CD4-positive, alpha-beta T cell treated with Interleukin-4 for 4 hours (primary cell): Measurements from ENCODE around the gene SLC43A1.
"Not testable (repeated sequence)": the region's sequence is repeated elsewhere in the genome, so short reads cannot be mapped to it uniquely, and the experiment has no call there.

Experiments
- DNase-seq: peaks from one replicate; pipeline ENCODE4 v3.0.0-alpha.2; 2020

Gene SLC43A1

DNA sequence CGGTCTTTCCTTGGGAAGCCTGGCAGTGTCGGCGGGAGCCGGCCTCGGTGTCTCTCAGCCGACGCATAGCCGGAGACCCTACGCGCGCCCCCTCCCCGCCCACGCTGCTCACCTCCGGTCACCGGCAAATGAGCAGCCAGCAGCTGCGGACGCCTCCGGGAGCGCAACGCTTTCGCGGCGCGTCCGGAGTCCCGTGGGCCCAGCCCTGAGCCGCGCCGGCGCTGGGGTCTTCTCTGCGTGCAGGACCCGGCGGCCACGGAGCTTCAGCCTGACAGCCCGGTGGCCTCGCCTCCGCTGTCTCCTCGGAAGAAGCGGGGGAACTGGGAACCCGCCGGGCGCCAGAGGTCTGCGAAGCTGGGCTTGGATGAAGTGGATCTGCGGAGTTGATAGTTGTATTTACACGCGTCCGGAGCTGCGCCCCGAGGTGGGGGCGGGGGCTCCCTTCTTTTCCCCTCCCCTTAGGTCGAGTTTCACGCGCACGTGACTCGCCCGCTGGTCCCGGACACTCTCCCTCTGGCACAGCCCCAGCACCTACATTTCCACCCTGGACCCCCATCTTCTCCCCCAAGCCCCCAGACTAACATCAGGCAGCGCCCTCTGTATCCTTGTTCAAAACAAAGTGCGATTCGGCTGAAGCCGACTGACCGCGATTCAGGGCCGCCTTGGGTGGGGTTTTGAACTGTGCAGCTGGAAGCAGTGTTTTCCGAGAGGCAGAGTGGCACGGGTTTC, at the start of gene SLC43A1:
TSS of gene SLC43A1 (minus strand) at position 371 of the 729 bp plus-strand sequence. CDS start 1,591 bp downstream, outside the sequence.
- DNase-seq, result no peak

DNA sequence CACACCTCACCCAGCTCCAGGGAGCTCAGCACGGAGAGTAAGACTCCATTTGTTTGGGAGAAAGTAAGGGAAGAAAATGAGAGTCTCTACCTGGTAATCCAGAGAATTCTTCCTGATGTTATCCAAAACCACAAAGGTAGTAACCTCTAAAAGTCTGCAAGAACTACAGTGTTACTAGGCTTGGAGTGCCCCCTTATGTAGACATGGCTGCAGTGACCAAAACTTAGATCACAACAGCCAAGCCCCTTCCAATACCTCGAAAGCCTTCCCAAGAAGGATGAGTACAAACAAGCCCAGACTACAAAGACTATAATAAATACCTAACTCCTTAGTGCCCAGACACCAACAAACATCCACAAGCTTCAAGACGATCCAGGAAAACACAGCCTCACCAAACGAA, 47.1 kb upstream of the SLC43A1 start:
- DNase-seq, result no peak

DNA sequence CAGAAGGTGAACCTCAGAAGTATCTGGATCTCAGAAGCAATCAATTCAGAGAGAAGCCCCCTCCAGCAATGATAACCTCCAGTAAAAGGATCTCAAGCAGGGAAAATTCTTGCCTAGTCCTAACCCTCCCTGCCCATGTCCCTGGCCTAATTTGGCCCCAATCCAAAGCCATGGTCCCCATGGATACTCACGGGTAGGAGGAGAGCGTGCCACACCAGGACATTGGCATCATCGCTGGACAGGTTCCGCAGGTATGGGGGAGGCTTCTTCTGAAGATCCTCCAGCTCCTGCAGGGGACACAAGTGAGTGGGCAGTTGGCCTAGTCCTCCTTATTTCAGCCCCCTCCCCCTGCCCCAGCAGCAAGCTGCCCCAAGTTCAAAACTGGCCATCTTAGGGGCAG, 44.6 kb upstream of the SLC43A1 start:
- DNase-seq, result no peak

DNA sequence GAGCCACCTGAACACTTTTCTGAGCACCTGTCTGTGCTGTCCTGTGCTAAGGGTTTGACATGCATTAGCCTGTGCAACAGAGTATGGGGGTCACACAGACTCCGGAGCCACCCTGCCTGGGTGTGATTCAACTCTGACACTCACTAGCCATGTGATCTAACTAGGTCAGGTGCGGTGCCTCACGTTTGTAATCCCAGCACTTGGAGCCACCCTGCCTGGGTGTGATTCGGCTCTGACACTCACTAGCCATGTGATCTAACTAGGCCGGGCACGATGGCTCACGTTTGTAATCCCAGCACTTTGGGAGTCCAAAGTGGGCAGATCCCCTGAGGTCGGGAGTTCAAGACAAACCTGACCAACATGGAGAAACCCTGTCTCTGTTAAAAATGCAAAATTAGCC, 40.5 kb upstream of the SLC43A1 start:
- no peak for DNase-seq

DNA sequence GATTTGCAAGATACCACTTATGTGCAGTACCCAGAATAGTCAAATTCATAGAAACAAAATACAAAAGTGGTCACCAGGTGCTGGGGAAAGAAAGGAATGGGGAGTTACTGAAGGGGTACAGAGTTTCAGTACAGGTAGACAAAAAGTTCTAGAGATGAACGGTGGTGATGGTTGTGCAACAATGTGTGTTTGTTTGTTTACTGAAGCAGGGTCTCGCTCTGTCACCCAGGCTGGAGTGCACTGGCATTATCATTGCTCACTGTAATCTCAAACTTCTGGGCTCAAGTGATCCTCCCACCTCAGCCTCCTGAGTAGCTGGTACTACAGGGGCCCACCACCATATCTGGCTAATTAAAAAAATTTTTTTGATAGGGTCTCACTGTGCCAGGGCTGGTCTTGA, 39.9 kb upstream of the SLC43A1 start:
- no peak for DNase-seq

DNA sequence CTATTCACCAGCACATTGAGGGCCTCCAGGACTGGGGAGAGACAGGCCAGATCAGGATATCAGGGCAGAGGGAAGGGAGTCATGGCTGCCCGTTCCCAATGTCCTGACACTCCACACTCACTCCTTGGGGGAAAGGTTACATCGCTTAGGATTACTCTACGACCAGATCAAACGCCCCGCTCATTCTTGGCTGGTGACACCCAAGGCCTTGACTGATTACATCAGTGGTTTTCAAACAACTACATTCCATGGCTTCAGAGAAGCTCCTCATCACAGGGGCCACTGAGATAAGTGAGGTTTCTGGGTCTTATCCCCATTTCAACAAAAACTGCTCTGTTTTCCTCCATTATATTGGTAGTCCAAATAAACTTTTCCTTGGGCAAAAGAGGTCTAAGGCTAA, 37.0 kb upstream of the SLC43A1 start:
- DNase-seq, result no peak

DNA sequence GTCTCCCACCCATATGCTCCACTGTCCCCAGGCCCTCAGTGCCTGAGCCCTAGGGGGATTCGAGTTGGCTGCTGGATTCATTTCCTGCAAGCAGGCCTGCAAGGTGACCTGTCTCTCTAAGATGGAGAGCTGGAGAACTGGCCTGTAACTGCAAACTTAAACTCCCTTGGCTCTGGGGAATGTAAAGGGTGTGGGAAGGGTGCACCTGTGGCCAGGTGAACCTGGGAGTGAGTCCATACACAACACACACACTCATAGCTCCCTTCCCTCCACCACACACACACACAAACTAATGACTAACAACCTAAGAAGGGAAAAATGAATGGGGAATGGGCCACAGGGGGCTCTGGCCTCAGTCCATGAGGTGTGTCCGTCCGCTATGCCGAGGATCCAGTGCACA, 36.4 kb upstream of the SLC43A1 start:
- DNase-seq, result no peak

DNA sequence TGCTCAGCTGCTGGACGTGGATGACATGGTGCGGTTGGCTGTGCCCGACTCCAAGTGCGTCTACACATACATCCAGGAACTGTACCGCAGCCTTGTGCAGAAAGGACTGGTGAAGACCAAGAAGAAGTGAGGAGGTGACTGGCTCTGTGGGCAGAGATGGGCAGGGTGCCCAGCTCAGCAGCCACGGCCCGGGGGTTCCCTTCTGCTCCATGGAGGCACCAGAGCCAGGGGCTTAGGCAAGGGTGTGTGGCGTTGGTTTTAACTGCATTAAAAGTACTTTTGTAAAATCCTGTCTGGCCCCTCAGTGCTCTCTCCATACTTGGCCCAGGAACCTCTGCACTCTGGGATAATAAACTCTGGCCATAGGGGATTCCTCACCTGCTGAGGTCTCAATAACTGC, 34.5 kb upstream of the SLC43A1 start:
- no peak for DNase-seq

DNA sequence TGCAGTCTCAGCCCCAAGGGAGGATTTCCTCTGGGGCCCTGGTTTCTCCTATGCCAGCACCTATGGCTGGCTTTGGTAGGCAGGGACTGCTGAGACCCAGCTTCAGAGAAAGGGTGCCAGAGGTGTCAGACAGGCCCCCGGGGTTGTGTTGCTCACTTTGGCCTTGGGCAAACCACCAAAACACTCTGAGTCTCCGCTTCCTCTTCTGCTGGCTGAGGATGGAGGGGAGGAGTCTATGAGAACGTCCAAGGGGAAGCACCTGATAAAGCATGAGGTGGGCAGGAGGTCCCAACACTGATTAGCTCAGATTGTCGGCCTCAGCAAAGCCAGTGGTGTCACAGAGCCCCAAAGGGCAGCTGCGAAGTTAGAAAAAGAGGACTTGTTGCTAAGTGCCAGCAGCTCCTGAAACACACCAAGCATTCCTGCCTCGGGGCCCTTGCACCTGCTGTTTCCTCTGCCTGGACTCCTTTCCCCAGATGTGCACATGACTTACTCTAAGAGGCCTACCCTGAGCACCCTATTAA, 32.4 kb upstream of the SLC43A1 start:
- DNase-seq, result peak; percentile 20

DNA sequence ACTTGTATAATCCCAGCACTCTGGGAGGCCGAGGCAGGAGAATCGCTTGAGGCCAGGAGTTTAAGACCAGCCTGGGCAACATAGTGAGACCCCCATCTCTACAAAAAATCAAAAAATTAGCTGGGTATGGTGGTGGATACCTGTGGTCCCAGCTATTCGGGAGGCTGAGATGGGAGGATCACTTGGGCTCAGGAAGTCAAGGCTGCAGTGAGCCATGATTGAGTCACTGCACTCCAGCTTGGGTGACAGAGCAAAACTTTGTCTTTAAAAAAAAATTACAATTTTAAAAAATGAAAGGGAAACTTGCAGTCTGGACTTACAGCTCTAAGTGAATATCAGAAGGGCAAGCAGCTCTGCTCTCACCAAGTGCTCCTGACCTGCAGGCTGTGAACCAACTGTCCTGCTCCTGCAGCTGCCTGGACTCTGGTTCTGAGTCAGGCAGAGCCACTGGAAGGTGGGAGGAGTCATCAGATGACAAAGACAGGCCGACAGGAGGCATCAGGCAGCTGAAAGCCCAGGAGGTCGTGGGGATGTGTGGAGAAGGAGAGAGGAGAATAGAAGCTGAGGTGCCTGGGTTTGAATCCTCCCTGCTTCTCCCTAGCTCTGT, 31.5 kb upstream of the SLC43A1 start:
- no peak for DNase-seq

DNA sequence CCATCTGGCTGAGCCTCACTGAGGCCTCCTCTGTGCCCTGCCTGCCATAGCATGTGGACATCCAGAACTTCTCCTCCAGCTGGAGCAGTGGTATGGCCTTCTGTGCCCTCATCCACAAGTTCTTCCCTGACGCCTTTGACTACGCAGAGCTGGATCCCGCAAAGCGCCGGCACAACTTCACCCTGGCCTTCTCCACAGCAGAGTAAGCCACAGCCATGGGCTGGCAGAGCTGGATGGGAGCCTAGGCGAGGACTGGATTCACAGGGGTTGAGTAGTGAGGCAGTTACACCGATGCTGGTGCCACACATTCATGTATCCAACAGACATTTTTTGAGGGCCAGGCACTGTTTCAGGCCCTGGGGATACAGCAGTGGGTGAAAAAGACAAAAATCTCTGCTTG, 30.9 kb upstream of the SLC43A1 start:
- no peak for DNase-seq

DNA sequence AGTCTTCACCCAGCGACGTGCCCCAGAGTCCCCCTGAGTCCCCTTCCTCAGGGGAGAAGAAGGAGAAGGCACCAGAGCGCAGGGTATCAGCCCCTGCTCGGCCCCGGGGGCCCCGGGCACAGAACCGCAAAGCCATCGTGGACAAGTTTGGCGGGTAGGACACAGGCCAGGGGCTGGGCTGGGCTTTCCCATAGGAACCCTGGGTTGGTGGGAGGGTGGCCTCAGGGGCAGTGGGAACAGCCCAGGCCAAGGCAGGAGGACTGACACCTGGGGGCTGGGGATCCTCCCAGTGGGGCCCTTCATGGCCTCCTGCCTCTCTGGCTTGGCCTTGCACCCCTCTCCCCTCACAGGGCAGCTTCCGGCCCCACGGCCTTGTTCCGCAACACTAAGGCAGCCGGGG, 30.4 kb upstream of the SLC43A1 start:
- no peak for DNase-seq

DNA sequence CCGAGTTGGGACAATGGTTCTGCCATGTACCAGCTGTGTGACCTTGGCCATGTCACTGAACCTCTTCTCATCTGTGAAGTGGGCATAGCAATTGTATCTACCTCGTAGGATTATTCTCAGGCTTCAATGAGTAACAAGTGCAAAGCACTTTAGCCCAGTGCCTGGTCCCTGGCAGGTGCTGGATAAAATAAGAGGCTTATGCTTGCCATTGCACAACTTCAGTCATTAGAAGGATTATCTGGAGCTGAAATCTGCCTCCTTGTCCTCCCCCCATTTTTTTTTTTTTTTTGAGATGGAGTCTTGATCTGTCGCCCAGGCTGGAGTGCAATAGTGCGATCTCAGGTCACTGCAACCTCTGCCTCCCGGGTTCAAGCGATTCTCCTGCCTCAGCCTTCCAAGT, 29.1 kb upstream of the SLC43A1 start:
- no peak for DNase-seq

DNA sequence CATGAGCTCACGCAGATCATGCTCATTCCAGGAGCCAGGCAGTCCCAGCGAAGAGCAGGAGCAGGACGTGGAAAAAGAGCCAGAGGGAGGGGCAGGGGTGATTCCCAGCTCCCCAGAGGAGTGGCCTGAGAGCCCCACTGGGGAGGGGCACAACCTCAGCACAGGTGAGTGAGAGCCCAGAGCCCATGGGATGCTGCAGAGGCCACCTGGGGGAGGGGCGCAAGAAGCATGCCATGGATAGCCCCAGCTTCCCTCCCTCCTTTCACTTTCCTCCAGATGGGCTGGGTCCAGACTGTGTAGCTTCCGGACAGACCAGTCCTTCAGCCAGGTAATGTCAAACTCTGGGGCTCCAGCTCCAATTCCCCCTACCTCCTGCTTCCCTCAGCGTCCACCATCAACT, 28.1 kb upstream of the SLC43A1 start:
- no peak for DNase-seq

DNA sequence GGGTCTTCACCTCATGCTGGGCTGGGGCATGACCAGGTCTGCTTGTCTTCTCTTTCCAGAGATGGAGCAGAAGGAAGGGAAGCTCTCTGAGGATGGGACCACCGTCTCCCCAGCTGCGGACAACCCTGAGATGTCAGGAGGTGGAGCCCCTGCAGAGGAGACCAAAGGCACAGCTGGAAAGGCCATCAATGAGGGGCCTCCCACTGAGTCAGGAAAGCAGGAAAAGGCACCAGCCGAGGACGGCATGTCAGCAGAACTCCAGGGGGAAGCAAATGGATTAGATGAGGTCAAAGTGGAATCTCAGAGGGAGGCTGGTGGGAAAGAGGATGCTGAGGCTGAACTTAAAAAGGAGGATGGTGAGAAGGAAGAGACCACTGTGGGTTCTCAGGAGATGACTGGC, 27.1 kb upstream of the SLC43A1 start:
- DNase-seq, result no peak

DNA sequence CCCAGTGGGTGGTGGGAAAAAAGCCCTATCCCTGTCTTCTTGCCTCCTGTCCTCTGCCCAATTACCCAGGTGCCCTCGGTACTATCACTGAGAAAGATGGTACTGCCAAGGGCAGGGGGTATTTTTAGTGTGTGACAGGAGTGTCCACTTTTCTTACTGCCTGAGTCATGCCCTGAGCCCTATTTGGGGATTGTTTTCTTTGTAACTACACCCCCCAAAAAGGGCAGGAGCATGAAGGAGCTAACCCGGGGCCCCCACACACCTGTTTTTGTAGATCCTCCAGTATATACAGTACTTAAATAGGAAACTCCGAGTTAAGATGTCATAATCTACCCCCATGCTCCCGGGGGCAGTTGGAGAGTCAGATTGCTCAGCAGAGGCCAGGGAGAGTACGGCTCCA, 25.7 kb upstream of the SLC43A1 start:
- no peak for DNase-seq

DNA sequence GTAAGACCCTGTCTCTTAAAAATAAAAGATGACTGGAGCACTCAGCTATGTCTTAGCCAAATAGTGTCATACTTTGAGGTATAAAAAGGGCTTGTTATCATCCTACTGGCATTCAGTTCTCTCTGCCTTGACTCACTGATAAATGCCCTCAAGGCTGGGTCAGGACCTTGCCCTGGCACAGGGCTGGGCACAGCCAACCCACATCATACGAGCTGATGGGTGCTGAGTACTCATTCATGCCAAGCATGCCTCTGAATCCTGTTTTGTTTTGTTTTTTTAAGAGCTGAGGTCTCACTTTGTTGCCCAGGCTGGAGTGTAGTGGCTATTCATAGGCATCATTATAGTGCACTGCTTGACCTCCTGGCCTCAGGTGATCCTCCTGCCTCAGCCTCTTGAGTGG, 23.8 kb upstream of the SLC43A1 start:
- no peak for DNase-seq

DNA sequence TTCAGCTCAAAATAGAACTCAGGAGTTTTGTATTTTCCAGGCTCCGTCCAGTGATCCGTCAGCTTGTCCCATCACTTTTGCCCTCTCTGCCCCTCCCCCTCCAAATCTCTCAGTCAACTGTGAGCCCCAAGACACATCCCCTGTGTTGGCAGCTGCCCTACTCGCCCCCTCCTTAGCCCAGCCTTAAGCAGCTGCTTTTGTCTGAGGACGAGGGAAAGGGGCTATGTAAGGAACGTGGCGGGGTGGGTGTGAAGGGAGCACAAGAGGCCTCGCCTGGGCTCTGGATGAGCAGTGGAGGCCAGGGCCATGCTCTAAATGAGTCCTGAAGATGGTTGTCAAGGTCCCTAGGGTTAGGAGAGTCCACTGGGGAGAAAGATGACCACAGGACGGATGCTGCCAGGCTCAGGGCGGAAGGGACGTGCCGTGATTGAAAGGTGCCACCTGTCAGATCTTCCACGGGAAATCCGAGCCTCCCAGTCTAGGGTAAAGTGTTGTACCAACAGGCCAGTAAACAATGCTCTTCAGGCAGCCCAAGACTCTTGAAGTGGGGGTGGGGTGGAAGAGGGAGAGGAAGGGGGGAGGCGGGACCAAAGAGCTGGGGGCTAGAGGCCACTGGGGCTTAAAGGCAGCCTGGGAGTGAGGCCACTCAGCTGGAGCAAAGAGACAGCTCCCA, 21.6 kb upstream of the SLC43A1 start, which contains the start of gene SMTNL1:
TSS of gene SMTNL1 (plus strand) at position 649 of the 673 bp plus-strand sequence. CDS start 5,048 bp downstream, outside the sequence.
- no peak for DNase-seq

DNA sequence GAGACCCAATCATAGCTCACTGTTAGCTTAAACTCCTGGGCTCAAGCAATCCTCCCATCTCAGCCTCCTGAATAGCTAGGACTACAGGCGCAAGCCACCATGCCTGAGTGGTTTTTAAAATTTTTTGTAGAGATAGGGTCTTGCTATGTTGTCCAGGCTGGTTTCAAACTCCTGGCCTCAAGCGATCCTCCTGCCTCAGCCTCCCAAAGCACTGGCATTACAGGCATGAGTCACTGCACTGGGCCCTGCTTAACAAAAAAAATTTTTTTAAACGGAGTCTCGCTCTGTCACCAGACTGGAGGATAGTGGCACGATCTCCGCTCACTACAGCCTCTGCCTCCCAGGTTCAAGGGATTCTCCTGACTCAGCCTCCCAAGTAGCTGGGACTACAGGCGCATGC, 18.9 kb upstream of the SLC43A1 start:
- DNase-seq, result not testable (repeated sequence)

DNA sequence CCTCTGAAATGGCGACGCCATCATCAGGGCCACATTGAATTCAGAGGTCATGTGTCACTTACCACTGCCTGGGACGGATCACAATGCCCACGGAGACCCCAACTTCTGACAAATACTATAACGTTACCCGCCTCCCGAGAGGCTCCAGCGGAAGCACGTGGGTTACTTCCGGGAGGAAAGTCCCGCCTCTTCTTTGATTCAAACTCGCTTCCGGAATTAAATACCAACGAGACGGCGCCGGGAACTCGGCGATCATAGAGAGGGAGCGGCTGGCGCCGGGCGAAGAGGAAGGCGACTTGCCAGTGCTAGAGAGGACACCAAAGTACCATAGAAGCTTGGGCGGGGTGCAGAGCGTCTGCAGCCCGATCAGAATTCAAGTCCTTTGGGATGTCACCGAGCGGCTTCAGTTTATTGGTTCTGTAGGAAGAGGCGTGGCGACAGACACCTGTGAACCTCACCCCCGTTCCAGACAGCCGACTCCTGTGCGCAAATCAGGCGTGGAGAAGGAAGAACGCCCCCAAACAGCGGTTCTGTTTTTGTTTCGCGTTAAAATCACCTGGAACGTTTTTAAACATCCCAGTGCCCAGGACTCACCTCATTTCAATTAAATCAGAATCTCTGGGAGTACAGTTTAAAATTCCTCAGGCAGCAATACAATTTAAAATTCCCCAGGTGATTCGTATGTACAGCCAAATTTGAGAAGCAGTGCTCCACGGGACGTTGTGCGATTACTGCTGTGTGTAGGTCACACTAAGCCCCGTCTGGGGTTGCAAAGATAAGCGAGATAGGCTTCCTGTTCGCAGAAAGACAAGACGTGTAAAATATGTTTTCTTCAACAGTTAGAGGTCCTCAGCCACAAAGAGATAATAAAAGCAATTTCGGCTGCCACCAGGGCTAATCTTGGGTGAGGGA, 15.3 kb upstream of the SLC43A1 start, which contains the start of gene TIMM10:
TSS of gene TIMM10 (minus strand) at position 159 of the 912 bp plus-strand sequence. CDS start 565 bp downstream, outside the sequence.
- peak; percentile 99 for DNase-seq

DNA sequence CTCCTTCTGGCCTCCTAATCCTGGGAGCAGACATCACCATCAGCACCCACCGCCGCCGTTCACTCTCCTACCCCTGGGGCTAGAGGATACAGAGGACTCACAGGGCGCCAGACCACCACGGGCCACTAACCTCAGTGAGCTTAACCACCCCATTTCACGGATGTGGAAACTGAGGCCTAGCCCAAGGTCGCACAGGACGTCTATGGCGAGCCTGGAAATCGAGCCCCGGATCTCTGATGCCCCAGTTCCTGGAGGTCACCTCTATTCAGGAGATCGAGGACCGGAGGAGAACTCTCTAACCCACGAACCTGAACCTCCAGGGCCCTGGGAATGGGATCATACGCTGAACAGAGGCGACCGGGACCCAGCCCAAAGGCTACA, 14.7 kb upstream of the SLC43A1 start:
- DNase-seq, result no peak

DNA sequence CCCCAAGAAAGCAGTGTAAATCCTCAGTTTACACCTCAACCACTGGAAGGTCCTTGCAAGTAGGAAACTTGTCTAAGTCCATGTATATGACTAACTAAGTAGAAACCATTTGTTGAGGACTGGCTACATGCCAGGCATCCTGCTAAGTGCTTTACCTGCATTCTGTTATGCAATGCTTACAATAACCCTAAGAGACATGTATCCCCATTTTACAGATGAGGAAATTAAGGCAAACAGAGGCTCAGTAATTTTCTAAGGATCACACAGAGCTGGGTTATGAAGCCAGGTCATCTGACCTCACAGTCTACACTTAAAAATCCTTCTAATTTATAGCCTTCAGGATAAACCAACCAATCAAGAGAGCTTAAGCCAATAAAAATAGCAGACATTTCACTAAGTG, 13.5 kb upstream of the SLC43A1 start:
- no peak for DNase-seq
